H9 (cell line): ENCODE data around the gene MTMR12. TPM values are rescaled to one million over a fixed set of nuclear protein-coding genes. Genes with fewer than 3 reads are reported as not detected.

Experiments
- DNase-seq: peaks from one replicate; pipeline ENCODE4 v3.0.0-alpha.2; 2017
- H2AFZ ChIP-seq: one replicate; pipeline ENCODE4 v1.6.1; 2013; ENCODE audit warnings: mild to moderate bottlenecking, low read length, control low read depth, moderate library complexity
- H2AK5ac ChIP-seq: 2 replicates; pipeline ENCODE4 v1.6.1; 2013; ENCODE audit warnings: low read length, control low read depth, mixed read lengths; ENCODE audit not compliant: insufficient read length
- H2BK120ac ChIP-seq: one replicate; pipeline ENCODE4 v1.6.1; 2013; ENCODE audit warnings: low read depth, mild to moderate bottlenecking, low read length, control low read depth, inconsistent platforms; ENCODE audit not compliant: poor library complexity, severe bottlenecking
- H2BK12ac ChIP-seq: 2 replicates; pipeline ENCODE4 v1.6.1; 2013; ENCODE audit warnings: low read length, control low read depth, mixed read lengths, low read depth; ENCODE audit not compliant: insufficient read length
- H2BK15ac ChIP-seq: 2 replicates; pipeline ENCODE4 v1.6.1; 2013; ENCODE audit warnings: low read depth, low read length, control low read depth
- H2BK20ac ChIP-seq: one replicate; pipeline ENCODE4 v1.6.1; 2013; ENCODE audit warnings: low read depth, mild to moderate bottlenecking, low read length, control low read depth, inconsistent platforms; ENCODE audit not compliant: poor library complexity, severe bottlenecking
- H2BK5ac ChIP-seq: 2 replicates; pipeline ENCODE4 v1.6.1; 2013; ENCODE audit warnings: low read length, control low read depth, mixed read lengths; ENCODE audit not compliant: insufficient read length
- H3K14ac ChIP-seq: 2 replicates; pipeline ENCODE4 v1.6.1; 2013; ENCODE audit warnings: low read length, control low read depth; ENCODE audit not compliant: insufficient read depth
- H3K18ac ChIP-seq: 2 replicates; pipeline ENCODE4 v1.6.1; 2013; ENCODE audit warnings: low read depth, mild to moderate bottlenecking, mixed read lengths, low read length, control low read depth; ENCODE audit not compliant: insufficient read length
- H3K23ac ChIP-seq: 2 replicates; pipeline ENCODE4 v1.6.1; 2013; ENCODE audit warnings: low read length, control low read depth, mixed read lengths, low read depth; ENCODE audit not compliant: insufficient read length
- H3K23me2 ChIP-seq: 2 replicates; pipeline ENCODE4 v1.6.1; 2013; ENCODE audit warnings: low read depth, mild to moderate bottlenecking, mixed read lengths, low read length, control low read depth; ENCODE audit not compliant: insufficient read length, poor library complexity, severe bottlenecking
- H3K27ac ChIP-seq: 2 replicates; pipeline ENCODE4 v1.5.1; 2013; ENCODE audit warnings: low read length, control low read depth, mixed read lengths, low read depth; ENCODE audit not compliant: insufficient read length
- H3K27me3 ChIP-seq: 2 replicates; pipeline ENCODE4 v1.6.1; 2013; ENCODE audit warnings: low read length, control low read depth, inconsistent platforms; ENCODE audit not compliant: insufficient read depth
- H3K4ac ChIP-seq: 2 replicates; pipeline ENCODE4 v1.6.1; 2013; ENCODE audit warnings: low read depth, mild to moderate bottlenecking, control low read depth, inconsistent platforms, low read length, moderate library complexity
- H3K4me1 ChIP-seq: 2 replicates; pipeline ENCODE4 v1.6.1; 2013; ENCODE audit warnings: low read length, control low read depth, inconsistent platforms; ENCODE audit not compliant: insufficient read depth
- H3K4me2 ChIP-seq: 2 replicates; pipeline ENCODE4 v1.6.1; 2013; ENCODE audit warnings: low read length, control low read depth, mixed read lengths; ENCODE audit not compliant: insufficient read length, insufficient read depth
- H3K56ac ChIP-seq: 2 replicates; pipeline ENCODE4 v1.6.1; 2013; ENCODE audit warnings: low read depth, mild to moderate bottlenecking, mixed read lengths, low read length, control low read depth; ENCODE audit not compliant: insufficient read length
- H3K79me1 ChIP-seq: 2 replicates; pipeline ENCODE4 v1.6.1; 2013; ENCODE audit warnings: low read depth, mild to moderate bottlenecking, moderate library complexity, low read length, control low read depth, inconsistent platforms; ENCODE audit not compliant: insufficient read depth, poor library complexity, severe bottlenecking
- H3K79me2 ChIP-seq: 2 replicates; pipeline ENCODE4 v1.6.1; 2013; ENCODE audit warnings: low read length, control low read depth, inconsistent platforms; ENCODE audit not compliant: insufficient read depth
- H3K9ac ChIP-seq: 2 replicates; pipeline ENCODE4 v1.6.1; 2013; ENCODE audit warnings: low read length, control low read depth, mixed read lengths; ENCODE audit not compliant: insufficient read length; ENCODE audit errors: extremely low read depth
- H3K9me3 ChIP-seq: one replicate; pipeline ENCODE4 v1.6.1; 2013; ENCODE audit warnings: low read depth, low read length, inconsistent platforms; ENCODE audit not compliant: control insufficient read depth
- H3T11ph ChIP-seq: one replicate; pipeline ENCODE4 v1.6.1; 2013; ENCODE audit warnings: mild to moderate bottlenecking, low read length, control low read depth, inconsistent platforms
- H4K20me1 ChIP-seq: one replicate; pipeline ENCODE4 v1.6.1; 2013; ENCODE audit not compliant: control insufficient read depth, insufficient read length, insufficient read depth
- H4K5ac ChIP-seq: 2 replicates; pipeline ENCODE4 v1.6.1; 2013; ENCODE audit warnings: low read depth, mild to moderate bottlenecking, mixed read lengths, low read length, control low read depth; ENCODE audit not compliant: insufficient read length
- H4K8ac ChIP-seq: replicated peaks from 2 replicates; pipeline ENCODE4 v1.6.1; 2013; ENCODE audit warnings: low read length, control low read depth, mixed read lengths, low read depth; ENCODE audit not compliant: insufficient read length
- H4K91ac ChIP-seq: 2 replicates; pipeline ENCODE4 v1.6.1; 2013; ENCODE audit warnings: low read depth, mild to moderate bottlenecking, moderate library complexity, mixed read lengths, low read length, control low read depth; ENCODE audit not compliant: insufficient read length
- H3K27ac Mint-ChIP-seq, 3 experiments: 2 replicates in 2 of 3; 3 replicates in 1 of 3; pipeline ENCODE4 v1.8.0; 2020 to 2021; ENCODE audit warnings: mixed read lengths in 3 of 3, mild to moderate bottlenecking in 1 of 3, moderate library complexity in 1 of 3
- H3K27me3 Mint-ChIP-seq: 2 replicates; pipeline ENCODE4 v1.8.0; 2021; ENCODE audit warnings: low read depth, mild to moderate bottlenecking, moderate library complexity, mixed read lengths
- H3K36me3 Mint-ChIP-seq, 3 experiments: 2 replicates in 2 of 3; 3 replicates in 1 of 3; pipeline ENCODE4 v1.8.0; 2020 to 2021; ENCODE audit warnings: low read depth in 3 of 3, mixed read lengths in 3 of 3; ENCODE audit not compliant: insufficient read depth in 1 of 3
- H3K4me1 Mint-ChIP-seq, 2 experiments: 2 replicates each; pipeline ENCODE4 v1.8.0; 2020; ENCODE audit warnings: mixed read lengths in 2 of 2
- H3K4me3 Mint-ChIP-seq, 2 experiments: 2 replicates in 1 of 2; 3 replicates in 1 of 2; pipeline ENCODE4 v1.8.0; 2020 to 2021; ENCODE audit warnings: mild to moderate bottlenecking in 2 of 2, mixed read lengths in 2 of 2, moderate library complexity in 1 of 2
- H3K9me3 Mint-ChIP-seq, 2 experiments: 2 replicates in 1 of 2; 3 replicates in 1 of 2; pipeline ENCODE4 v1.8.0; 2020; ENCODE audit warnings: mild to moderate bottlenecking in 2 of 2, mixed read lengths in 2 of 2, moderate library complexity in 1 of 2
- WGBS: extraction: QIAGEN DNeasy Blood & Tissue Kit; methylation state at CpG from one replicate; pipeline ENCODE4 v1.1.7; 2013; ENCODE audit warnings: missing lambda C conversion rate, low lambda C conversion rate, mixed read lengths; ENCODE audit not compliant: insufficient read length; ENCODE audit errors: extremely low coverage; 5-methylcytosine and 5-hydroxymethylcytosine counted together
- total RNA-seq: library from RNA; stranded (reverse); gene quantifications from 2 replicates; pipeline ENCODE4 v1.2.1, GENCODE V29; 2021
- TF ChIP-seq, protein P1 (sequence below): fragments of 200-600 bp; sonication (generic); conservative IDR thresholded peaks from 3 replicates; pipeline ENCODE4 v1.8.0; 2021; ENCODE audit warnings: antibody characterized with exemption, mild to moderate bottlenecking

The MTMR12 gene
- total RNA-seq, 1 experiment from 2014 or later: 39.3 TPM

DNA sequence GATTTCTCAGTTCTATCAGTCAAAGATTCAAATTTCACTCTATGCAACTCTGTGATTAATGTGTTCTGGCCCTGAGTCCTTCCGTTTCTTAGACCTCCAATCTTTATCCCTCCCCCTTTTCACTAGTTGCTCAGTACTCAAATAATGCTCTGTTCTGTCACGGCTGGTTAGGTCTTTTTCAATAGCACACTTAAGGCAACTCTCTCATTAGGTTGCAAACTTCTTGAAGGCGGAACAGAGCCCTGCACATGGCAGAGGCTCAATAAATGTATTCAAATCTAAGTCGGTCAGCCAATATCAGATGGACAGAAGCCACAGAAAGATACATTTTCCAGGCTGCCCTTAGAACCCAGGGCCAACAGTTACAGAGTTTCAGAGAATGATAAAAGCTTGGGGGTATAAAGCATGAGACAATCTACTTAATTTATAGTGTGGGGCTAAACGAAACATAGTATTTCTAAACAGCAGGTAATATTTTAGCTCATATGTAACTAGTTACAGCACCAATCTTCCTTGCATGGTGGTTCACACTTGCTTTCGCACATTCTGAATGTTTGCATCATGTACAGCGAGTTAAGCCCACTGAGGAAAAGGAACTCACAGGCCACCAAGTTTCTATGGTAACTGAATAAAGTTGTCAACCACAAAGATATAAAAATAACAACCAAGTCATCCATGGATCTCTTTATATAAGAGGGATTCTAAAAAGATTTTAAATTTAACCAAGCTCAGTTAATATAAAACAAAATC is 71.5 kb downstream of the MTMR12 start:
- Histone ChIP-seq H3K23ac (no peak overlapping the region), H3K27me3 (no peaks in the 10 kb centered on the region; the same call in 1 of the 2 replicates), H3K14ac (no peak overlapping the region), H3K79me1 (no peaks in the 10 kb centered on the region), H2BK12ac (no peak overlapping the region), H2AFZ (no peak overlapping the region), H2BK120ac (no peak overlapping the region), H4K91ac (no peak overlapping the region), H3K79me2 (no peaks in the 10 kb centered on the region), H3K4me2 (no peak overlapping the region), H3K4me1 (no peaks in the 10 kb centered on the region), H4K5ac (no peak overlapping the region), H2BK15ac (no peak overlapping the region), H2BK20ac (no peak overlapping the region), H3K23me2 (no peaks in the 10 kb centered on the region), H4K20me1 (no peaks in the 10 kb centered on the region), H3K56ac (no peak overlapping the region), H3K18ac (no peak overlapping the region), H2AK5ac (no peak overlapping the region), H3K4ac (no peak overlapping the region), H3K27ac (no peak overlapping the region), H4K8ac (no peak overlapping the region), H3K9me3 (no peaks in the 10 kb centered on the region), H2BK5ac (no peak overlapping the region), H3T11ph (no peak overlapping the region), H3K9ac (no peak overlapping the region)
- H3K27me3 Mint-ChIP-seq: no peaks in the 10 kb centered on the region
- WGBS: no CpG with 5 or more reads among the region's 7 CpGs
- no peak overlapping the region; a peak in 1 of 7 replicates for H3K27ac Mint-ChIP-seq
- H3K4me3 Mint-ChIP-seq: no peak overlapping the region
- H3K36me3 Mint-ChIP-seq: peaks cover 38 to 74% (median 63%) of the 10 kb centered on the region in 3 experiments; a peak in 6 of 7 replicates
- DNase-seq: no peak
- no peaks in the 10 kb centered on the region for H3K9me3 Mint-ChIP-seq
- TF ChIP-seq, protein P1, sequence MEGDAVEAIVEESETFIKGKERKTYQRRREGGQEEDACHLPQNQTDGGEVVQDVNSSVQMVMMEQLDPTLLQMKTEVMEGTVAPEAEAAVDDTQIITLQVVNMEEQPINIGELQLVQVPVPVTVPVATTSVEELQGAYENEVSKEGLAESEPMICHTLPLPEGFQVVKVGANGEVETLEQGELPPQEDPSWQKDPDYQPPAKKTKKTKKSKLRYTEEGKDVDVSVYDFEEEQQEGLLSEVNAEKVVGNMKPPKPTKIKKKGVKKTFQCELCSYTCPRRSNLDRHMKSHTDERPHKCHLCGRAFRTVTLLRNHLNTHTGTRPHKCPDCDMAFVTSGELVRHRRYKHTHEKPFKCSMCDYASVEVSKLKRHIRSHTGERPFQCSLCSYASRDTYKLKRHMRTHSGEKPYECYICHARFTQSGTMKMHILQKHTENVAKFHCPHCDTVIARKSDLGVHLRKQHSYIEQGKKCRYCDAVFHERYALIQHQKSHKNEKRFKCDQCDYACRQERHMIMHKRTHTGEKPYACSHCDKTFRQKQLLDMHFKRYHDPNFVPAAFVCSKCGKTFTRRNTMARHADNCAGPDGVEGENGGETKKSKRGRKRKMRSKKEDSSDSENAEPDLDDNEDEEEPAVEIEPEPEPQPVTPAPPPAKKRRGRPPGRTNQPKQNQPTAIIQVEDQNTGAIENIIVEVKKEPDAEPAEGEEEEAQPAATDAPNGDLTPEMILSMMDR: no peak
- no peaks in the 10 kb centered on the region for H3K4me1 Mint-ChIP-seq
